K562 (cell line): ENCODE data around the gene VANGL1. TPM values are rescaled to one million over a fixed set of nuclear protein-coding genes. Genes with fewer than 3 reads are reported as not detected.
"Not testable (repeated sequence)": the region's sequence is repeated elsewhere in the genome, so short reads cannot be mapped to it uniquely, and the experiment has no call there.

Experiments
- ATAC-seq: fragments of 200-7000 bp; cut with Tn5 transposase; 3 replicates; pipeline ENCODE4 v1.9.1; 2020; ENCODE audit warnings: moderate library complexity
- BruUV-seq: library from RNA; stranded (reverse); fragments of 400-500 nt; replicated peaks from 2 replicates; lab custom pipeline; 2021; lab: Mats Ljungman, UMichigan
- CTCF ChIA-PET: fragments of 300-600 bp; formaldehyde crosslinking; extraction: SDS; loops from one replicate; lab custom pipeline; 2021; ENCODE audit warnings: low intra/inter-chr PET ratio; lab: Yijun Ruan, JAX
- POLR2A ChIA-PET: fragments of 300-600, 350-650 bp; sonication (Branson Sonifier 250); formaldehyde crosslinking; extraction: SDS; loops from one replicate; lab custom pipeline; 2021; ENCODE audit warnings: antibody characterized with exemption, inconsistent platforms; lab: Yijun Ruan, JAX
- DNase-seq, 4 experiments: peaks; one replicate each; pipeline versions ENCODE4 v3.0.0 to v3.0.0-alpha.2; 2011 to 2018; ENCODE audit warnings: low spot score in 3 of 4, mixed read lengths in 3 of 4; ENCODE audit errors: extremely low read depth in 1 of 4
- FAIRE-seq: peaks from 2 replicates; lab custom pipeline; 2011; peaks lifted over from hg19 to GRCh38; lab: Jason Lieb, UNC
- H2AFZ ChIP-seq: 2 replicates; pipeline ENCODE4 v1.6.0; 2011; ENCODE audit warnings: low read depth, low read length, control low read depth, inconsistent platforms
- H3K27ac ChIP-seq: fragments of 200-600 bp; 3 replicates; pipeline ENCODE4 v1.8.0; 2011; ENCODE audit warnings: low read depth, mild to moderate bottlenecking, control low read depth, inconsistent platforms, low read length, moderate library complexity, mixed read lengths; ENCODE audit errors: extremely low read depth
- H3K27me3 ChIP-seq, 2 experiments: fragments of 300-600 bp in 1 of 2; 2 replicates in 1 of 2; 3 replicates in 1 of 2; pipeline versions ENCODE4 v1.6.0 to v1.8.0; 2011; ENCODE audit warnings: inconsistent platforms in 2 of 2, low read length in 2 of 2, mild to moderate bottlenecking in 1 of 2, mixed read lengths in 1 of 2, moderate library complexity in 1 of 2; ENCODE audit not compliant: control insufficient read depth in 2 of 2, insufficient read depth in 2 of 2
- H3K36me3 ChIP-seq: fragments of 300-600 bp; 3 replicates; pipeline ENCODE4 v1.8.0; 2011; ENCODE audit warnings: mild to moderate bottlenecking, low read length, inconsistent platforms; ENCODE audit not compliant: control insufficient read depth, insufficient read depth
- H3K4me1 ChIP-seq, 2 experiments: fragments of 200-600 bp in 1 of 2; replicated peaks in 1 of 2; 2 replicates in 1 of 2; 3 replicates in 1 of 2; pipeline versions ENCODE4 v1.5.1 to v1.8.0; 2011; ENCODE audit warnings: inconsistent platforms in 2 of 2, low read length in 2 of 2, mild to moderate bottlenecking in 1 of 2, mixed read lengths in 1 of 2, moderate library complexity in 1 of 2; ENCODE audit not compliant: control insufficient read depth in 2 of 2, insufficient read depth in 2 of 2
- H3K4me2 ChIP-seq: 2 replicates; pipeline ENCODE4 v1.6.1; 2011; ENCODE audit warnings: low read length, control low read depth, inconsistent platforms, mixed read lengths; ENCODE audit not compliant: insufficient read depth
- H3K4me3 ChIP-seq: fragments of 200-600 bp; sonication (generic), shearing (Covaris generic); 2 replicates; pipeline ENCODE4 v1.5.1; 2016; ENCODE audit warnings: control low read depth, inconsistent platforms
- H3K79me2 ChIP-seq: fragments of 200-600 bp; 3 replicates; pipeline ENCODE4 v1.8.0; 2011; ENCODE audit warnings: low read length, inconsistent platforms; ENCODE audit not compliant: control insufficient read depth, insufficient read depth
- H3K9ac ChIP-seq, 2 experiments: 2 replicates each; pipeline versions ENCODE4 v1.6.0 to v1.6.1; 2011; ENCODE audit warnings: low read depth in 2 of 2, low read length in 2 of 2, control low read depth in 1 of 2, inconsistent platforms in 1 of 2, mild to moderate bottlenecking in 1 of 2, mixed read lengths in 1 of 2; ENCODE audit not compliant: insufficient read depth in 1 of 2
- H3K9me1 ChIP-seq: one replicate; pipeline ENCODE4 v1.6.0; 2011; ENCODE audit warnings: inconsistent platforms, mild to moderate bottlenecking, low read length, moderate library complexity; ENCODE audit not compliant: control insufficient read depth, insufficient read depth
- H3K9me3 ChIP-seq: replicated peaks from 2 replicates; pipeline ENCODE4 v1.5.1; 2011; ENCODE audit warnings: low read depth, low read length, inconsistent platforms; ENCODE audit not compliant: control insufficient read depth, insufficient read depth
- H4K20me1 ChIP-seq: replicated peaks from 2 replicates; pipeline ENCODE4 v1.6.1; 2011; ENCODE audit warnings: low read length, inconsistent platforms, mixed read lengths; ENCODE audit not compliant: control insufficient read depth, insufficient read depth
- BCOR ChIP-seq: fragments of 450-650 bp; IDR thresholded peaks from 2 replicates; pipeline ENCODE4 v1.6.1; 2016
- RBM25 ChIP-seq: fragments of 200-400 bp; formaldehyde crosslinking; IDR thresholded peaks from 2 replicates; pipeline ENCODE4 v1.6.1; 2018; ENCODE audit warnings: low read length, low read depth, moderate library complexity; ENCODE audit not compliant: severe bottlenecking
- ZNF146 ChIP-seq: IDR thresholded peaks from one replicate; pipeline ENCODE4 v1.6.1; 2018; ENCODE audit warnings: missing compliant biosample characterization; ENCODE audit not compliant: unreplicated experiment
- ZNF507 ChIP-seq: conservative IDR thresholded peaks from 2 replicates; pipeline ENCODE4 v1.6.1; 2017; ENCODE audit warnings: missing genetic modification characterization, missing compliant biosample characterization
- WGBS: fragments of 100-300 bp; shearing (Covaris generic); methylation state at CpG from one replicate; pipeline ENCODE4 v1.1.6; 2016; ENCODE audit warnings: low coverage, mixed read lengths; ENCODE audit not compliant: insufficient coverage; ENCODE audit errors: missing lambda C conversion rate; 5-methylcytosine and 5-hydroxymethylcytosine counted together
- in situ Hi-C: fragments of 300-500 bp; cut with MboI; formaldehyde crosslinking; loops from 4 replicates; pipeline ENCODE4 v1.15.0; 2018; ENCODE audit warnings: inconsistent platforms, mixed read lengths
- intact Hi-C: fragments of 100-400 bp; cut with micrococcal nuclease; formaldehyde crosslinking; loops from 2 replicates; pipeline ENCODE4 v1.14.2; 2022
- polyA plus RNA-seq, 8 experiments: library from polyadenylated mRNA; depleted of rRNA in 4 of 8; stranded (reverse) in 5 of 8; unstranded in 3 of 8; fragments of >200 nt; fragmentation: Nextera tagmentation in 2 of 8; fragmentation: Illumina TruSeq in 1 of 8; extraction: Ambion mirVana in 2 of 8; extraction: Trizol in 1 of 8; gene quantifications; 2 replicates each; pipeline versions ENCODE4 v1.2.1 to v1.2.3, GENCODE V29; 2011 to 2014; ENCODE audit warnings: inconsistent platforms in 1 of 8, missing spikeins in 1 of 8
- total RNA-seq, 7 experiments: library from RNA; depleted of rRNA in 6 of 7; stranded (reverse); fragments of >200 nt in 6 of 7; fragmentation: Illumina TruSeq in 2 of 7; extraction: Trizol in 2 of 7; gene quantifications; 2 replicates each; pipeline versions ENCODE4 v1.2.1 to v1.2.3, GENCODE V29; 2011 to 2021; ENCODE audit warnings: low replicate concordance in 1 of 7

Gene VANGL1
- total and polyA plus RNA-seq, 9 of the 15 experiments (the other 6 are each of a cell fraction or from before 2014, with no cell fraction given): 0.90 to 12.8 (median 9.6) TPM

DNA sequence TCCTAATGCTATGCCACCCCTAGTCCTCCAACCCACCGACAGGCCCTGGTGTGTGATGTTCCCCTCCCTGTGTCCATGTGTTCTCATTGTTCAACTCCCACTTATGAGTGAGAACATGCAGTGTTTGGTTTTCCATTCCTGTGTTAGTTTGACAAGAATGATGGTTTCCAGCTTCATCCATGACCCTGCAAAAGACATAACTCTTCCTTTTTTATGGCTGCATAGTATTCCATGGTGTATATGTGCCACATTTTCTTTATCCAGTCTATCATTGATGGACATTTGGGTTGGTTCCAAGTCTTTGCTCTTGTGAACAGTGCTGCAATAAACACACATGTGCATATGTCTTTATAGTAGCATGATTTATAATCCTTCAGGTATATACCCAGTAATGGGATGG is 8.2 kb upstream of the VANGL1 start:
- H3K4me3 ChIP-seq, H3K9me3 ChIP-seq, FAIRE-seq, H4K20me1 ChIP-seq, H3K4me1 ChIP-seq, POLR2A ChIA-PET, H3K36me3 ChIP-seq, DNase-seq, H3K9me1 ChIP-seq, in situ Hi-C loops: not testable (repeated sequence)
- 0% methylated on average over 1 of the region's 1 CpG for WGBS
- TF ChIP-seq ZNF146 (CRISPR knock-in tag): peak; percentile 78
- TF ChIP-seq RBM25: peak; percentile 20
- TF ChIP-seq BCOR: 0 out of 2 replicates have a peak, but pooled peaks have one; percentile 9
- TF ChIP-seq, all 486 proteins: peak for 3; not testable (repeated sequence) for 483
- H3K79me2 ChIP-seq, H3K27ac ChIP-seq, CTCF ChIA-PET, H3K27me3 ChIP-seq, H2AFZ ChIP-seq, H3K9ac ChIP-seq, intact Hi-C loops, H3K4me2 ChIP-seq, BruUV-seq, ATAC-seq: not testable (repeated sequence)

DNA sequence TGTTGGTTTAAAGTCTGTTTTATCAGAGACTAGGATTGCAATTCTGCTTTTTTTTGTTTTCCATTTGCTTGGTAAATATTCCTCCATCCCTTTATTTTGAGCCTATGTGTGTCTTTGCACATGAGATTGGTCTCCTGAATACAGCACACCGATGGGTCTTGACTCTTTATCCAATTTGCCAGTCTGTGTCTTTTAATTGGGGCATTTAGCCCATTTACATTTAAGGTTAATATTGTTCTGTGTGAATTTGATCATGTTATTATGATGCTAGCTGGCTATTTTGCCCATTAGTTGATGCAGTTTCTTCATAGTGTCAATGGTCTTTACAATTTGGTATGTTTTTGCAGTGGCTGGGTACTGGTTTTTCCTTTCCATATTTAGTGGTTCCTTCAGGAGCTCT is 4.5 kb upstream of the VANGL1 start:
- H2AFZ ChIP-seq, POLR2A ChIA-PET, H3K4me3 ChIP-seq, H3K27ac ChIP-seq, H3K9ac ChIP-seq, H3K36me3 ChIP-seq: not testable (repeated sequence)
- TF ChIP-seq ZNF507: peak; percentile 81
- TF ChIP-seq, all 486 proteins: peak for 1; not testable (repeated sequence) for 485
- H4K20me1 ChIP-seq, H3K9me3 ChIP-seq, ATAC-seq, H3K9me1 ChIP-seq, in situ Hi-C loops, DNase-seq, intact Hi-C loops, FAIRE-seq, BruUV-seq, H3K27me3 ChIP-seq, H3K79me2 ChIP-seq, H3K4me2 ChIP-seq, CTCF ChIA-PET: not testable (repeated sequence)
- H3K4me1 ChIP-seq: peaks cover 9 to 14% of the 10 kb centered on the region in 2 experiments; a peak in 4 of 5 replicates
- WGBS: 6% methylated on average over 1 of the region's 1 CpG
